ENCODE data around the gene SHC1.

The SHC1 gene

DNA sequence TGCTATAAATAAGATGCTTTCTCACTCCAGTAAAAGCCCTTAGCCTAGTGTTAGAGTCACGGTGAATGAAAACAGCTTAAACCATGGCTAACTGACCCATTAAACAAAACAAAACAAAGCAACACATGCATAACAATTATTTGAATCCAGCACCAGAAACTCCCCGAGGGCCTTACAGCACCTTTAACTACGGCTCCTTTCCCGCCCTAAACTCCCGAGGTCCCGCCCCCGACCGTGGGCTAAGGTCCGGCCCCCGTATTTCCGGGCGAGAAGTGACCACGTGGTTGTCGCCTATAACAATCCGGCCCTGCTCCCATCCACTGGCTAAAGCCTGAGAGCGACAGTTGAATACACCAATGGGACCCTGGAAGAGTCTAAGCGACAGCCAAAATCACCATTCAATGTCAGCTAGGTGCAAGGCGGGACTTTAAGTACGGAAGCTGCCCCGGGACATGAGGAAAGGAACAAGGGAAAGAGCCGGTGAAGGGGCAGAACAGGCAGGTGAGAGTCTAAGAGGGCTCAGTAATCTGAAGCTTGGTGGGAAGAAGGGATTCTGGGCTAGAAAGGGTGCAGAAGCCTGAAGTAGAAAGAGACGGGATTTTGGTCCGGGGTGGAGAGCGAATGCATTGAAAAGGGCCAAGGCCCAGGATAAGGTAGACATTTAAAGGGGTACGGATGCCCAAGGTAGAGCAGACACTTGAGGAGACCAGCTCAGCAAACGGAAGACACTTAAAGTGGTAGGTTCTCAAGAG, 12.5 kb upstream of the SHC1 start, which contains the start of gene FLAD1 (continued):
- no peak for TF ChIP-seq TCF7L2 (IDR thresholded peaks at IDR 0.05; ENCODE audit: borderline replicate concordance, low read depth, low read length)
- TF ChIP-seq ZNF341 (tag by site-specific recombination; IDR thresholded peaks at IDR 0.05; ENCODE audit: low read depth) = no peak
- TF ChIP-seq ZNF660 (tag by site-specific recombination; IDR thresholded peaks at IDR 0.05) = no peak; the same call in 1 of the 2 replicates
- TF ChIP-seq, protein P1, sequence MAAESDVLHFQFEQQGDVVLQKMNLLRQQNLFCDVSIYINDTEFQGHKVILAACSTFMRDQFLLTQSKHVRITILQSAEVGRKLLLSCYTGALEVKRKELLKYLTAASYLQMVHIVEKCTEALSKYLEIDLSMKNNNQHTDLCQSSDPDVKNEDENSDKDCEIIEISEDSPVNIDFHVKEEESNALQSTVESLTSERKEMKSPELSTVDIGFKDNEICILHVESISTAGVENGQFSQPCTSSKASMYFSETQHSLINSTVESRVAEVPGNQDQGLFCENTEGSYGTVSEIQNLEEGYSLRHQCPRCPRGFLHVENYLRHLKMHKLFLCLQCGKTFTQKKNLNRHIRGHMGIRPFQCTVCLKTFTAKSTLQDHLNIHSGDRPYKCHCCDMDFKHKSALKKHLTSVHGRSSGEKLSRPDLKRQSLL (tag by site-specific recombination; IDR thresholded peaks at IDR 0.05) = no peak
- no peak for TF ChIP-seq ZNF138 (tag by site-specific recombination; IDR thresholded peaks at IDR 0.05; ENCODE audit: borderline replicate concordance)
- TF ChIP-seq ZNF654 (tag by site-specific recombination; IDR thresholded peaks at IDR 0.05; ENCODE audit: low read depth) = no peak
- TF ChIP-seq ZBTB20 (tag by site-specific recombination; IDR thresholded peaks at IDR 0.05) = peak; percentile 31; the same call in 1 of the 2 replicates
- no peak for TF ChIP-seq GLIS2 (tag by site-specific recombination; IDR thresholded peaks at IDR 0.05)
- TF ChIP-seq ZNF239 (tag by site-specific recombination; IDR thresholded peaks at IDR 0.05) = no peak
- no peak for TF ChIP-seq ZNF292 (tag by site-specific recombination; IDR thresholded peaks at IDR 0.05; ENCODE audit: borderline replicate concordance, low read depth)
- peak; percentile 99 for TF ChIP-seq SP2 (tag by site-specific recombination; IDR thresholded peaks at IDR 0.05)
- peak; percentile 28; the same call in 1 of the 2 replicates for TF ChIP-seq ZNF394 (tag by site-specific recombination; IDR thresholded peaks at IDR 0.05; ENCODE audit: borderline replicate concordance)
- TF ChIP-seq ZNF544 (tag by site-specific recombination; IDR thresholded peaks at IDR 0.05) = no peak
- TF ChIP-seq, protein P2, sequence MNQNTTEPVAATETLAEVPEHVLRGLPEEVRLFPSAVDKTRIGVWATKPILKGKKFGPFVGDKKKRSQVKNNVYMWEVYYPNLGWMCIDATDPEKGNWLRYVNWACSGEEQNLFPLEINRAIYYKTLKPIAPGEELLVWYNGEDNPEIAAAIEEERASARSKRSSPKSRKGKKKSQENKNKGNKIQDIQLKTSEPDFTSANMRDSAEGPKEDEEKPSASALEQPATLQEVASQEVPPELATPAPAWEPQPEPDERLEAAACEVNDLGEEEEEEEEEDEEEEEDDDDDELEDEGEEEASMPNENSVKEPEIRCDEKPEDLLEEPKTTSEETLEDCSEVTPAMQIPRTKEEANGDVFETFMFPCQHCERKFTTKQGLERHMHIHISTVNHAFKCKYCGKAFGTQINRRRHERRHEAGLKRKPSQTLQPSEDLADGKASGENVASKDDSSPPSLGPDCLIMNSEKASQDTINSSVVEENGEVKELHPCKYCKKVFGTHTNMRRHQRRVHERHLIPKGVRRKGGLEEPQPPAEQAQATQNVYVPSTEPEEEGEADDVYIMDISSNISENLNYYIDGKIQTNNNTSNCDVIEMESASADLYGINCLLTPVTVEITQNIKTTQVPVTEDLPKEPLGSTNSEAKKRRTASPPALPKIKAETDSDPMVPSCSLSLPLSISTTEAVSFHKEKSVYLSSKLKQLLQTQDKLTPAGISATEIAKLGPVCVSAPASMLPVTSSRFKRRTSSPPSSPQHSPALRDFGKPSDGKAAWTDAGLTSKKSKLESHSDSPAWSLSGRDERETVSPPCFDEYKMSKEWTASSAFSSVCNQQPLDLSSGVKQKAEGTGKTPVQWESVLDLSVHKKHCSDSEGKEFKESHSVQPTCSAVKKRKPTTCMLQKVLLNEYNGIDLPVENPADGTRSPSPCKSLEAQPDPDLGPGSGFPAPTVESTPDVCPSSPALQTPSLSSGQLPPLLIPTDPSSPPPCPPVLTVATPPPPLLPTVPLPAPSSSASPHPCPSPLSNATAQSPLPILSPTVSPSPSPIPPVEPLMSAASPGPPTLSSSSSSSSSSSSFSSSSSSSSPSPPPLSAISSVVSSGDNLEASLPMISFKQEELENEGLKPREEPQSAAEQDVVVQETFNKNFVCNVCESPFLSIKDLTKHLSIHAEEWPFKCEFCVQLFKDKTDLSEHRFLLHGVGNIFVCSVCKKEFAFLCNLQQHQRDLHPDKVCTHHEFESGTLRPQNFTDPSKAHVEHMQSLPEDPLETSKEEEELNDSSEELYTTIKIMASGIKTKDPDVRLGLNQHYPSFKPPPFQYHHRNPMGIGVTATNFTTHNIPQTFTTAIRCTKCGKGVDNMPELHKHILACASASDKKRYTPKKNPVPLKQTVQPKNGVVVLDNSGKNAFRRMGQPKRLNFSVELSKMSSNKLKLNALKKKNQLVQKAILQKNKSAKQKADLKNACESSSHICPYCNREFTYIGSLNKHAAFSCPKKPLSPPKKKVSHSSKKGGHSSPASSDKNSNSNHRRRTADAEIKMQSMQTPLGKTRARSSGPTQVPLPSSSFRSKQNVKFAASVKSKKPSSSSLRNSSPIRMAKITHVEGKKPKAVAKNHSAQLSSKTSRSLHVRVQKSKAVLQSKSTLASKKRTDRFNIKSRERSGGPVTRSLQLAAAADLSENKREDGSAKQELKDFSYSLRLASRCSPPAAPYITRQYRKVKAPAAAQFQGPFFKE (tag by site-specific recombination; IDR thresholded peaks at IDR 0.05; ENCODE audit: borderline replicate concordance) = no peak
- TF ChIP-seq OSR2 (tag by site-specific recombination; IDR thresholded peaks at IDR 0.05) = 0 out of 2 replicates have a peak, but pooled peaks have one; percentile 68
- no peak for TF ChIP-seq MEIS1 (CRISPR knock-in tag; IDR thresholded peaks at IDR 0.05; ENCODE audit: borderline replicate concordance)
- TF ChIP-seq, protein P3, sequence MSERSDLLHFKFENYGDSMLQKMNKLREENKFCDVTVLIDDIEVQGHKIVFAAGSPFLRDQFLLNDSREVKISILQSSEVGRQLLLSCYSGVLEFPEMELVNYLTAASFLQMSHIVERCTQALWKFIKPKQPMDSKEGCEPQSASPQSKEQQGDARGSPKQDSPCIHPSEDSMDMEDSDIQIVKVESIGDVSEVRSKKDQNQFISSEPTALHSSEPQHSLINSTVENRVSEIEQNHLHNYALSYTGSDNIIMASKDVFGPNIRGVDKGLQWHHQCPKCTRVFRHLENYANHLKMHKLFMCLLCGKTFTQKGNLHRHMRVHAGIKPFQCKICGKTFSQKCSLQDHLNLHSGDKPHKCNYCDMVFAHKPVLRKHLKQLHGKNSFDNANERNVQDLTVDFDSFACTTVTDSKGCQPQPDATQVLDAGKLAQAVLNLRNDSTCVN (tag by site-specific recombination; optimal IDR thresholded peaks at IDR 0.05) = no peak
- 0 out of 2 replicates have a peak, but pooled peaks have one; percentile 23 for TF ChIP-seq ZNF24 (tag by site-specific recombination; IDR thresholded peaks at IDR 0.05)
- no peak for TF ChIP-seq ZNF677 (tag by site-specific recombination; IDR thresholded peaks at IDR 0.05)
- TF ChIP-seq ZNF561 (tag by site-specific recombination; IDR thresholded peaks at IDR 0.05; ENCODE audit: borderline replicate concordance) = no peak
- TF ChIP-seq WT1 (tag by site-specific recombination; IDR thresholded peaks at IDR 0.05) = no peak
- TF ChIP-seq, protein P4, sequence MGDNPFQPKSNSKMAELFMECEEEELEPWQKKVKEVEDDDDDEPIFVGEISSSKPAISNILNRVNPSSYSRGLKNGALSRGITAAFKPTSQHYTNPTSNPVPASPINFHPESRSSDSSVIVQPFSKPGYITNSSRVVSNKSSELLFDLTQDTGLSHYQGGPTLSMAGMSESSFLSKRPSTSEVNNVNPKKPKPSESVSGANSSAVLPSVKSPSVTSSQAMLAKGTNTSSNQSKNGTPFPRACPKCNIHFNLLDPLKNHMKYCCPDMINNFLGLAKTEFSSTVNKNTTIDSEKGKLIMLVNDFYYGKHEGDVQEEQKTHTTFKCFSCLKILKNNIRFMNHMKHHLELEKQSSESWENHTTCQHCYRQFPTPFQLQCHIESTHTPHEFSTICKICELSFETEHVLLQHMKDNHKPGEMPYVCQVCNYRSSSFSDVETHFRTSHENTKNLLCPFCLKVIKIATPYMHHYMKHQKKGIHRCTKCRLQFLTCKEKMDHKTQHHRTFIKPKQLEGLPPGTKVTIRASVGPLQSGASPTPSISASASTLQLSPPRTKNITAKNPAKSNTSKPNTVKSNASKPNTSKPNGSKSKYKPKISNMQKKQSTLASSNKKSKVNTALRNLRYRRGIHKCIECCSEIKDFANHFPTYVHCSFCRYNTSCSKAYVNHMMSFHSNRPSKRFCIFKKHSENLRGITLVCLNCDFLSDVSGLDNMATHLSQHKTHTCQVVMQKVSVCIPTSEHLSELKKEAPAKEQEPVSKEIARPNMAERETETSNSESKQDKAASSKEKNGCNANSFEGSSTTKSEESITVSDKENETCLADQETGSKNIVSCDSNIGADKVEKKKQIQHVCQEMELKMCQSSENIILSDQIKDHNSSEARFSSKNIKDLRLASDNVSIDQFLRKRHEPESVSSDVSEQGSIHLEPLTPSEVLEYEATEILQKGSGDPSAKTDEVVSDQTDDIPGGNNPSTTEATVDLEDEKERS (tag by site-specific recombination; IDR thresholded peaks at IDR 0.05) = no peak
- TF ChIP-seq ZNF16 (tag by site-specific recombination; IDR thresholded peaks at IDR 0.05; ENCODE audit: low read depth) = no peak
- TF ChIP-seq ZNF837 (tag by site-specific recombination; IDR thresholded peaks at IDR 0.05) = no peak
- peak; percentile 66 for TF ChIP-seq SP7 (tag by site-specific recombination; IDR thresholded peaks at IDR 0.05)
- TF ChIP-seq BCL11A (tag by site-specific recombination; IDR thresholded peaks at IDR 0.05; ENCODE audit: low read depth) = no peak
- TF ChIP-seq, protein P5, sequence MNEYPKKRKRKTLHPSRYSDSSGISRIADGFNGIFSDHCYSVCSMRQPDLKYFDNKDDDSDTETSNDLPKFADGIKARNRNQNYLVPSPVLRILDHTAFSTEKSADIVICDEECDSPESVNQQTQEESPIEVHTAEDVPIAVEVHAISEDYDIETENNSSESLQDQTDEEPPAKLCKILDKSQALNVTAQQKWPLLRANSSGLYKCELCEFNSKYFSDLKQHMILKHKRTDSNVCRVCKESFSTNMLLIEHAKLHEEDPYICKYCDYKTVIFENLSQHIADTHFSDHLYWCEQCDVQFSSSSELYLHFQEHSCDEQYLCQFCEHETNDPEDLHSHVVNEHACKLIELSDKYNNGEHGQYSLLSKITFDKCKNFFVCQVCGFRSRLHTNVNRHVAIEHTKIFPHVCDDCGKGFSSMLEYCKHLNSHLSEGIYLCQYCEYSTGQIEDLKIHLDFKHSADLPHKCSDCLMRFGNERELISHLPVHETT (tag by site-specific recombination; IDR thresholded peaks at IDR 0.05) = peak; percentile 50; the same call in 1 of the 2 replicates

Data from HEK293 (cell line).